GM19023 (cell line): Measurements from ENCODE around the gene SLC35F3.

Experiments
- ATAC-seq: cut with Tn5 transposase; IDR thresholded peaks from one replicate; pipeline ENCODE4 v1.9.1; 2021; ENCODE audit warnings: mild to moderate bottlenecking, moderate library complexity; ENCODE audit not compliant: unreplicated experiment

Gene SLC35F3

GRCh38 chr1:234216116-234216703 is 311.7 kb downstream of the SLC35F3 start:
- ATAC-seq, result no peak

- ATAC-seq, result no peak
Measured at GRCh38 chr1:234217316-234217840, 312.9 kb downstream of the SLC35F3 start.

- ATAC-seq, result no peak
Measured at GRCh38 chr1:234218078-234218477, 313.6 kb downstream of the SLC35F3 start.

- no peak for ATAC-seq
Measured at GRCh38 chr1:234219711-234220110, 315.2 kb downstream of the SLC35F3 start.

GRCh38 chr1:234221601-234222000 is 317.1 kb downstream of the SLC35F3 start:
- no peak for ATAC-seq

GRCh38 chr1:234222561-234223280 is 318.2 kb downstream of the SLC35F3 start:
- ATAC-seq, result no peak

GRCh38 chr1:234226113-234226818 is 321.8 kb downstream of the SLC35F3 start:
- no peak for ATAC-seq

GRCh38 chr1:234226819-234227165 is 322.3 kb downstream of the SLC35F3 start:
- ATAC-seq, result no peak

GRCh38 chr1:234229581-234230387 is 325.3 kb downstream of the SLC35F3 start:
- ATAC-seq, result no peak

GRCh38 chr1:234230414-234230862 is 326.0 kb downstream of the SLC35F3 start:
- ATAC-seq, result peak; percentile 66

- ATAC-seq, result no peak
Measured at GRCh38 chr1:234231061-234231892, 326.8 kb downstream of the SLC35F3 start.

- no peak for ATAC-seq
Measured at GRCh38 chr1:234231893-234232276, 327.4 kb downstream of the SLC35F3 start.

GRCh38 chr1:234234199-234234598 is 329.7 kb downstream of the SLC35F3 start:
- ATAC-seq, result no peak

- ATAC-seq, result no peak
Measured at GRCh38 chr1:234235434-234235881, 331.0 kb downstream of the SLC35F3 start.

GRCh38 chr1:234237393-234237792 is 332.9 kb downstream of the SLC35F3 start:
- ATAC-seq, result no peak

GRCh38 chr1:234238060-234238459 is 333.6 kb downstream of the SLC35F3 start:
- no peak for ATAC-seq

- ATAC-seq, result no peak
Measured at GRCh38 chr1:234239515-234239914, 335.0 kb downstream of the SLC35F3 start.

- no peak for ATAC-seq
Measured at GRCh38 chr1:234239936-234240335, 335.5 kb downstream of the SLC35F3 start.

GRCh38 chr1:234240680-234241079 is 336.2 kb downstream of the SLC35F3 start:
- no peak for ATAC-seq

- no peak for ATAC-seq
Measured at GRCh38 chr1:234241941-234242490, 337.5 kb downstream of the SLC35F3 start.
